Esophagus squamous epithelium (tissue), 4 donors: Measurements from ENCODE around the gene PDGFB.

Experiments
- POLR2A ChIP-seq, 4 donors: fragments of 450-650 bp; IDR thresholded peaks; one replicate each; pipeline ENCODE4 v1.6.1; 2017; ENCODE audit warnings: antibody characterized with exemption in 4 of 4, mild to moderate bottlenecking in 4 of 4, moderate library complexity in 3 of 4
- TF ChIP-seq, protein P1 (sequence below), 6 experiments: fragments of 450-650 bp in 4 of 6; fragments of 200-600 bp in 2 of 6; sonication (generic) in 2 of 6; IDR thresholded peaks; one replicate each; pipeline ENCODE4 v1.5.1; 2016 to 2019; ENCODE audit warnings: antibody characterized with exemption in 6 of 6, mild to moderate bottlenecking in 4 of 6, moderate library complexity in 4 of 6

DNA sequence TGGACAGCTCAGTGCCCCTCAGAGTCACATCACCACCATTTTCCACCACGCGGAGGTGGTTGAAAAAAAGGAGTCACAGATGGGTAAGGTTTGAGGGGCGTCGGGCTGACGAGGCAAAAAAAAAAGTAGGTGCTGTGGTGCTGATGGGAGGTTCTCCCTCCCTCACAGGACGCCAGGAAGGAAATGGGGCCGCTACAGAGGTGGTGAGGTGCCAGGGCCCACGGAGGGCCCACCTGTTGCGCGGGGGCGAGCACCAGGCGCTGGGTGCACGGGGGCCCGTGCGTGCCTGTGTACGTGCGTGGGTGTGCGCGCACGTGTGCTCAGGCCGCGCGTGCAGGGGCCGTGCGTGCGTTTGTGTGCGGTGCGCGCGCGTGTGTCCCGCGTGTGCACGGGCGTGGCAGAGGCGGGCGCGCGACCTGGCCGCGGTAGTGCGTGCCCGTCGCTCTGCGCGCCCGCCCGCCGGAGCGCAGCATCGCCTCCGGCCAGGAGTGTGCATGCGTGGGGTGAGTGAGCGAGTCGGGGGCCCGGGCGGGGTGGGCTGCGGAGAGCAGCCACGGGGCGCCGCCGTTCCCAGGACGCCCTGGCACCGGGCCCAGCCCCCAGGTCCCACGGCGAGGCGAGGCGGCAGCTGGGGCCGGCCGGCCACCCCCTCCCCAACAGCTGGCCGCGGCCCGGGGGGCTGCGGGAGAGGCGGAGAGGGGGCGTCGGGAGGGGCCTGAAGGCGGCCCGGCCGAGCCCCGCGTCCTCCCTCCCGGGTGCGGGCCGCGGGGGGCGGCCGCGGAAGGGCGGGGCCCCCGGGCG lies 2.8 kb downstream of the PDGFB start:
- TF ChIP-seq, protein P1, sequence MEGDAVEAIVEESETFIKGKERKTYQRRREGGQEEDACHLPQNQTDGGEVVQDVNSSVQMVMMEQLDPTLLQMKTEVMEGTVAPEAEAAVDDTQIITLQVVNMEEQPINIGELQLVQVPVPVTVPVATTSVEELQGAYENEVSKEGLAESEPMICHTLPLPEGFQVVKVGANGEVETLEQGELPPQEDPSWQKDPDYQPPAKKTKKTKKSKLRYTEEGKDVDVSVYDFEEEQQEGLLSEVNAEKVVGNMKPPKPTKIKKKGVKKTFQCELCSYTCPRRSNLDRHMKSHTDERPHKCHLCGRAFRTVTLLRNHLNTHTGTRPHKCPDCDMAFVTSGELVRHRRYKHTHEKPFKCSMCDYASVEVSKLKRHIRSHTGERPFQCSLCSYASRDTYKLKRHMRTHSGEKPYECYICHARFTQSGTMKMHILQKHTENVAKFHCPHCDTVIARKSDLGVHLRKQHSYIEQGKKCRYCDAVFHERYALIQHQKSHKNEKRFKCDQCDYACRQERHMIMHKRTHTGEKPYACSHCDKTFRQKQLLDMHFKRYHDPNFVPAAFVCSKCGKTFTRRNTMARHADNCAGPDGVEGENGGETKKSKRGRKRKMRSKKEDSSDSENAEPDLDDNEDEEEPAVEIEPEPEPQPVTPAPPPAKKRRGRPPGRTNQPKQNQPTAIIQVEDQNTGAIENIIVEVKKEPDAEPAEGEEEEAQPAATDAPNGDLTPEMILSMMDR (IDR thresholded peaks at IDR 0.05) = no peak
- no peak for TF ChIP-seq POLR2A (IDR thresholded peaks at IDR 0.05)
